Cardiac muscle cell (in vitro differentiated cells and primary cell): Measurements from ENCODE around the gene TM7SF2. TPM values are rescaled to one million over a fixed set of nuclear protein-coding genes. Genes with fewer than 3 reads are reported as not detected.
A peak's percentile ranks its signal among the peaks of the same experiment; 100 is the strongest.

ENCODE experiments used
- DNase-seq, 2 donors: peaks; one replicate each; pipeline versions ENCODE4 v3.0.0 to v3.0.0-alpha.2; 2010 to 2017; ENCODE audit warnings: low read depth in 1 of 2, low spot score in 1 of 2
- H3K27ac ChIP-seq: fragments of 200-600 bp; sonication (generic); 2 replicates; pipeline ENCODE4 v1.5.1; 2016
- H3K27me3 ChIP-seq: fragments of 200-600 bp; sonication (generic); 2 replicates; pipeline ENCODE4 v1.6.0; 2016; ENCODE audit warnings: control low read depth
- H3K36me3 ChIP-seq: fragments of 200-600 bp; sonication (generic); 2 replicates; pipeline ENCODE4 v1.5.1; 2016; ENCODE audit warnings: control low read depth
- H3K4me1 ChIP-seq: fragments of 200-600 bp; sonication (generic); 2 replicates; pipeline ENCODE4 v1.8.1; 2017; ENCODE audit warnings: low read depth, mild to moderate bottlenecking, mixed run types
- H3K4me3 ChIP-seq: fragments of 200-600 bp; sonication (generic); 2 replicates; pipeline ENCODE4 v1.5.1; 2016; ENCODE audit warnings: mild to moderate bottlenecking
- H3K9me3 ChIP-seq: fragments of 200-600 bp; sonication (generic); 2 replicates; pipeline ENCODE4 v1.5.1; 2017; ENCODE audit warnings: low read depth, mild to moderate bottlenecking, control low read depth
- CTCF ChIP-seq: IDR thresholded peaks from 2 replicates; pipeline ENCODE4 v1.5.1; 2012; ENCODE audit warnings: low read depth, mild to moderate bottlenecking, low read length
- polyA plus RNA-seq: library from polyadenylated mRNA; unstranded; fragments of >200 nt; fragmentation: Nextera tagmentation; extraction: Ambion mirVana; gene quantifications from 2 replicates; pipeline ENCODE4 v1.2.1, GENCODE V29; 2016
- total RNA-seq: library from RNA; depleted of rRNA; stranded (reverse); fragments of >200 nt; gene quantifications from 2 replicates; pipeline ENCODE4 v1.2.3, GENCODE V29; 2016

The TM7SF2 gene
- total and polyA plus RNA-seq, 2 experiments from 2014 or later: 186 to 277 TPM

- Histone ChIP-seq H3K4me3 (peak overlapping the region; percentile 89), H3K27ac (peak overlapping the region; percentile 71), H3K4me1 (peaks cover 13% of the 10 kb centered on the region), H3K9me3 (no peaks in the 10 kb centered on the region), H3K27me3 (no peaks in the 10 kb centered on the region), H3K36me3 (no peaks in the 10 kb centered on the region)
- DNase-seq: peak in 1 of 2 donors; percentile 73
- TF ChIP-seq CTCF: peak; percentile 78
Observed at GRCh38 chr11:65112546-65113360, 1.1 kb downstream of the TM7SF2 start.

DNA sequence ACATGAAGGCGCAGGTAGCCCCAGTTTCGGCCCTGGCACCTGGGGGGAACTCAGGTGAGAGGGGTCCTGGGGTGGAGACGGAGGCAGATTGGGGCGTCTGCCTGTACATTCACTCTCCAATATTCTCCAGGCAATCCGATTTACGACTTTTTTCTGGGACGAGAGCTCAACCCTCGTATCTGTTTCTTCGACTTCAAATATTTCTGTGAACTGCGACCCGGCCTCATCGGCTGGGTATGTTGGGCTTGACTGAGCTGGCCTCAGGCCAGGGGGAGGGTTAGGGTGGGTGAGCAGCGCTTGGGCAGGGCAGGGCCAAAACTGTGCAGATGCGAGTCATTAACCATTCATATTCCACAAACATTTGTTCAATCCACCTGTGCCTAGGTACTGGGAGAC is 1.7 kb downstream of the TM7SF2 start:
- Histone ChIP-seq H3K27me3 (no peaks in the 10 kb centered on the region), H3K27ac (peak overlapping the region; percentile 71), H3K9me3 (no peaks in the 10 kb centered on the region), H3K4me1 (peaks cover 13% of the 10 kb centered on the region), H3K4me3 (peak overlapping the region; percentile 89), H3K36me3 (no peaks in the 10 kb centered on the region)
- TF ChIP-seq CTCF: no peak
- no peak for DNase-seq

DNA sequence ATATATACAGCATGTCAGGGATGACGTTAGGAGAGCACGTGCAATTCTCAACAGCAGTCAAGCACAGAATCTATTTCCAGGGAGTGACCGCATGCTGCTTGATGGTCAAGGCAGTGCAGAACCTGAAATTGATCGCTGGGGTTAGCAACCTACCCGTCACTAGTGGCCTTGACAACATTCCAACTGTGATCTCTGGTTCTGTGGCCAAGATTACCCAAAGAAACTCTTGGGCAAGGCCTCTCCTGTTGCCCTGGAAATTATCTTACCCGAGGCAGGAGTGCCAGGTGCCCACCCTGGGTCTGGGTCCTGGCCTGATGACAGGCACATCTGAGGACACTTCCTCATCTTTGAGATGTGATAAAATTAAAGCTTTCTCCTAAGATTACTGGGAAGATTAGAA is 2.2 kb downstream of the TM7SF2 start:
- DNase-seq: no peak
- H3K27ac ChIP-seq: no peak overlapping the region
- no peak overlapping the region for H3K4me3 ChIP-seq
- H3K36me3 ChIP-seq: no peaks in the 10 kb centered on the region
- H3K9me3 ChIP-seq: no peaks in the 10 kb centered on the region
- no peak for TF ChIP-seq CTCF
- no peaks in the 10 kb centered on the region for H3K27me3 ChIP-seq
- peaks cover 13% of the 10 kb centered on the region for H3K4me1 ChIP-seq

DNA sequence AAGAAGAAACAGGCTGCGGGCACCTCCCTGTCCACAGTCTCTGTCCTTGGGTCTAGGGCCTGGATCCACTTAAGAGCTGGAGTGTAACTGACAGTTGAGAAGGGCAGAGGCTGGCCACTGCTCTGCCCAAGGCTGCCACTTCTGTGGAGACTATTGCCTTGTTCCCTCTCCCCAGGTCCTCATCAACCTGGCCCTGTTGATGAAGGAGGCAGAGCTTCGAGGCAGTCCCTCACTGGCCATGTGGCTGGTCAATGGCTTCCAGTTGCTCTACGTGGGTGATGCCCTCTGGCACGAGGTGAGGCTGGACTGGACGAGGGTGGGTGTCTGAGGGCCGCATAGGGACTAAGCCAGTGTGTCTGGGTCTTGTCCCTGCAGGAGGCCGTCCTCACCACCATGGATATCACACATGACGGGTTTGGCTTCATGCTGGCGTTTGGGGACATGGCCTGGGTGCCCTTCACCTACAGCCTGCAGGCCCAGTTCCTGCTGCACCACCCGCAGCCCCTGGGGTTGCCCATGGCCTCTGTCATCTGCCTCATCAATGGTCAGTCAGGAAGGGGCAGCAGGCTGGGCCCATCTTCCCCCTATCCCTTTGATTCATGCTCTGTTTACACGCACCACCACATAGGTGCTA is 3.0 kb downstream of the TM7SF2 start:
- no peaks in the 10 kb centered on the region for H3K27me3 ChIP-seq
- no peaks in the 10 kb centered on the region for H3K9me3 ChIP-seq
- no peak overlapping the region for H3K4me3 ChIP-seq
- DNase-seq: no peak
- H3K27ac ChIP-seq: no peak overlapping the region
- no peak for TF ChIP-seq CTCF
- peaks cover under 1% of the 10 kb centered on the region for H3K36me3 ChIP-seq
- H3K4me1 ChIP-seq: peaks cover 13% of the 10 kb centered on the region

DNA sequence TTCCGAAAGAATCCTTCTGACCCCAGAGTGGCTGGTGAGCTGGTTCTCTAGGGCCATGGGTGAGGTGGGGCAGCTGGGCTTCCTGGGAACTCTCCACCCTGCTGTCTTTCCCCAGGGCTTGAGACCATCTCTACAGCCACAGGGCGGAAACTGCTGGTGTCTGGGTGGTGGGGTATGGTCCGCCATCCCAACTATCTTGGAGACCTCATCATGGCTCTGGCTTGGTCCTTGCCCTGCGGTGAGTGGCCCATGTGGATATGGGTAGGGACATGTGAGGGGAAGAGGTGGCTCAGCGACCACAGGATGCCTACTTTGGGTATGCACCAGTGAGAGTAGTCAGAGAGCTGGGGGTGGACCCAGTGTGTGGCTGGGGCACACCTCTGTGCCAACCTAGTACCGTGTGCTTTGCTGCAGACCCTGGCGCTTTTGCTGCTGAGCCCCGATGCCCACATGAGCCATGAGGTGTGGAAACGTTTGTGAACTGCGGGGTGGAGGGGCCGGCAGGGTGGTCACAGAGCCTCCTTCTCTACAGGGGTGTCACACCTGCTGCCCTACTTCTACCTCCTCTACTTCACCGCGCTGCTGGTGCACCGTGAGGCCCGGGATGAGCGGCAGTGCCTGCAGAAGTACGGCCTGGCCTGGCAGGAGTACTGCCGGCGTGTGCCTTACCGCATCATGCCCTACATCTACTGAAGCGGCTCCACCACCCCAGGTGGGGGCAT is 3.9 kb downstream of the TM7SF2 start:
- Histone ChIP-seq H3K9me3 (no peaks in the 10 kb centered on the region), H3K27ac (no peak overlapping the region), H3K4me1 (peaks cover 12% of the 10 kb centered on the region), H3K27me3 (no peaks in the 10 kb centered on the region), H3K36me3 (peaks cover 9% of the 10 kb centered on the region), H3K4me3 (no peak overlapping the region)
- no peak for TF ChIP-seq CTCF
- DNase-seq: no peak
